HG02943 (cell line): Measurements from ENCODE around the gene HMGB1.

Experiments used
- ATAC-seq: cut with Tn5 transposase; IDR thresholded peaks from one replicate; pipeline ENCODE4 v1.9.1; 2021; ENCODE audit warnings: mild to moderate bottlenecking, low read depth, moderate library complexity; ENCODE audit not compliant: unreplicated experiment

HMGB1 gene

GRCh38 chr13:30435911-30436451, 29.8 kb downstream of the HMGB1 start:
- ATAC-seq: no peak

GRCh38 chr13:30431269-30431940, 34.3 kb downstream of the HMGB1 start:
- ATAC-seq: no peak

- ATAC-seq: no peak
These were observed 35.7 kb downstream of the HMGB1 start for GRCh38 chr13:30429721-30430694.

DNA sequence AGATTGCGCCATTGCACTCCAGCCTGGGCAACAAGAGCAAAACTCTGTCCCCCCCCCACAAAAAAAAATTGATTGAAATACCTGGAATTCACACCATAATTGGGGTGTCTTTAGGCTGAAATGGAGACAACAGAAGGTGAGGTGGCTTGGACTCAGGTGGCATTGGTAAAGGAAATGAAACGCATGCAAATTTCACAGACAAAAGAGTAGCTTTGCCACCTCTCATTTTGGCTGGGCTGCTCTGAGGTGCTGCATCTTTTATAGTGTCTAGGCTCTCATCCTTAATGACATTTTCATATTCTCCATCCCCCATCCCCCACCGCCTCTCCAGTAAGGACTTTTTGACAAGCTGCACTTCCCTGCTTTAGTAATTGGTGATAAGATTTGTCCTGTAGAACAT, 36.5 kb downstream of the HMGB1 start:
- no peak for ATAC-seq

DNA sequence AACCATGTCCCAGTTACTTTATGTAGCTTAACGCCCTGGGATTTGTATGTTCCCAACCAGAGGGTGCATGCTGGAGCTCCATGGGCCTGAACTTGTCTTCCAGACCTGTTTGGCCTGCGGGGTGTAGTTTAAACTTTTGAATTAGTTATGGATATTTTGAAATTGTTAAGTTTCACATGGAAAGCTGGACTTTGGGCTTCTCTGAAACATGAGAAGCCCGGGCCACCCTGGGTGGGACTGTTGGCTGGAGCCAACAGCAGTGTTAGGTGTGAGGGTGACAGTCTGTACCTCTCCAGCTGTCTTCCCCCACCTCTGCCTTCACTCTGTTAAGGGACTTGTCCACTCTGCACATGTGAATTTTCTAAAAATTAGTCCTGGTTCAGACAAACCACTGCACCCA, 41.8 kb downstream of the HMGB1 start:
- ATAC-seq: no peak

DNA sequence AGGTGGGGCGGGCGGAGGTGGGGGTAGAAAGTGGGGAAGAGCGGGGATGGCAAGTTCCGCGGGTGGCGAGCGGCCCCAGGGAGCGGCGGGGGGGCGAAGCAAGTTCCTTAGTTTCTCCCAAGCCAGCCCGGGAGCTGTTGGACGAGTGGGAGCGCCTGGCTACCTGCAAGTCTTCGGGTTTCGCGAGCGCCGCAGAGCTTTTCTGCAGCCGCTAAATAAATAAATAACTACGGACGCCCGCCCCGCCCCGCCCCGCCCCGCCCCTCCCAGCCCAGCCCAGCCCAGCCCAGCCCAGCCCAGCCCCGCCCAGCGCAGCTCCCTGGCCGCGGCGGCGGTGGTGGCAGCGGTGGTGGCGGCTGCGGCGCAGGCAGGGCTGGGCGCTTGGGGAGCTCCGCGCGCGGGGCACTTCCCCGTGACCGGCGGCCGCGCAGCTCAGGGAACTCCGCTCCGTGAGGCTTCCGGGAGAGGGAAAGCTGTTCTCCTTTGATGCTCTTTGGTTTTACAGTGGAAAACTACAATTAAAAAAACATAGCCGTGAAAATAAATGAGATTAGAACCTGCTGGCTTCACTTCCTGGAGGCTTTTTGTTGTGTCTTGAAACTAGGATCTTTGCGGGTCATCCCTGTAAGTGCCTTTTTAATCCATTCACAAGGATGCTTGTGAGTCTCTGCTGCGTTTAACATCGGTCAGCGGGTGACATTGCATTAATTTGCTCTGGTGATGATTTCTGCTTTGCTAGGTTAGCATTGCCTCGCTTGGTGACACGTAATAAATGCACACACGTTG, 43.5 kb downstream of the HMGB1 start, which contains the start of gene UBE2L5:
Gene UBE2L5, plus strand, starts transcription at position 440 of the 786 bp plus-strand sequence. CDS start 5,498 bp downstream, outside the sequence.
- ATAC-seq: peak; percentile 49

DNA sequence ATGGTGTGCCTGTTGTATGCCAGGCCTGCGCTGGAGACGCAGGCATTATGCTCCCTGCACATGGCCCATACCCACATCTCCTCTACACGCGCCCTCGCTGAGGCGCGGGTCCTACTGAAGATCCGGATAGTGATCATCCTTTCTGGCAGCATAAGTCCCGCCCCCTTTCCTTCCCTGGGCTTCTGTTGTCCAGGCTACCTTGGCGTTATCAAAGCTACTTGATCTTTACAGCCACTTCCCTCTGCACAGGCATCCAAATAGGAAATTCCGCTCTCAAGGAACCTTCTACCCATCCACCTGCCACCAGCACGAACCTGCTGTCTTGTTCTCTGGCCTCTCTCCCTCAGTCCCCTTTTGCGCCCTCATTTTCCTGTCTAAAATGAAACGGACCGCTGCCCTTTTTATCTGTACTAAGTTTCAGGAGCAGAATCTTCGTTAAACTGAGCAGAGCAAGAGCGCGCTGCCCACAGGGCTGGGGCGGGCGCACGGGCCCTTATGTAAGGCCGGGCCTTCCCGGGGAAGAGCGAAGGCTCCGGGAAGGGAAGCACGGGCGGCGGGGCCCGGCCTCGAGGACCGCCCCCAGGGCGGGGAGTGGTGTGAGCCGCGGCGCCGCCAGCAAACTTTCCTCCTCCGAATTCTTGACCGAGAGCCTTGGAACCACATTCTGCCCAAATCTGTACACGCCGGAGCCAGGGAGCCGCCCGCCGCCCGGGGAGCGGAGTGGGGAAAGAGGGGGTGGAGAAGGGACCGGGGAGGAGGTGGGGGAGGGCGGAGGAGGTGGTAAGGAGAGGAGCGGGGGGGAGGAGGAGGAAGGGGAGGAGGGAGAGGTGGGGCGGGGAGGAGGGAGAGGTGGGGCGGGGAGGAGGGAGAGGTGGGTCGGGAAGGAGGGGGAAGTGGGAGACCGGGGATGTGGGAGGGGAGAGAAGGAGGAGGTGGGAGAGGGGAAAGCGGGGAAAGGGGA, 44.4 kb downstream of the HMGB1 start:
- peak; percentile 49 for ATAC-seq

DNA sequence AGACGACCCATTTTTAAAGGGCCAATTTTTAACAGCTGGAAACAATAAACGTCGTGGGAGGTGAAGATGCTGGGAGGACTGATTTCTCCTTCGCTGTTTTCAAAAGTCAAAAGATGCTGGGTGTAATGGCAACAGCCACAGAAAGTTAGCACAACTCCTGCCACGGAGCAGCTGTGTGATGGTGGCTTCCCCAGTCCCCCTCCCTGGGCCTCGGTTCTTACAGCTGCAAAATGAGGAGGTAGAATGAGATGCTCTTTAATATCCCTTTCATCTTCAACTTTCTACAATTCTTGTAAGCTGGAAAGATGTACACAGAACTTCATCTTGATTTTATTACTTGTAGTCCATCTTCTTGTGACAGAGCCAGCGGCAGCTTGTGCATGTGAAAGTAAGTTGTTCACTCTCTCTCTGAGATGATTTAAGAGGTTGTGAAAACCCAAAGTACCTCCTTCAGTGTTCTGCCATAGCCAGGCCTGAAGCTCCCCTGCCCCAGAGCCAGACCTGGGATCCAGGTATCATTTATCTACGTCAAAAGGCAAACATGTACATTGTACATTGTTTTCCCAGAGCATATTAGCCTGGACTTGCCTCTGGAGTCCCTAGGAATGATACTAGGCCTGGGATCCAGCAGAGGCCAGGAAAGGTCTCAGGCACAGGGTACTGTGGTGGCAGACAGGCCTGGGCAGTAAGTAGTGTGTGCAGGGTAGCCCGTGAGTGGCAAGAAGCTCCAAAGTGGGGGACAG, 46.8 kb downstream of the HMGB1 start:
- ATAC-seq: no peak

DNA sequence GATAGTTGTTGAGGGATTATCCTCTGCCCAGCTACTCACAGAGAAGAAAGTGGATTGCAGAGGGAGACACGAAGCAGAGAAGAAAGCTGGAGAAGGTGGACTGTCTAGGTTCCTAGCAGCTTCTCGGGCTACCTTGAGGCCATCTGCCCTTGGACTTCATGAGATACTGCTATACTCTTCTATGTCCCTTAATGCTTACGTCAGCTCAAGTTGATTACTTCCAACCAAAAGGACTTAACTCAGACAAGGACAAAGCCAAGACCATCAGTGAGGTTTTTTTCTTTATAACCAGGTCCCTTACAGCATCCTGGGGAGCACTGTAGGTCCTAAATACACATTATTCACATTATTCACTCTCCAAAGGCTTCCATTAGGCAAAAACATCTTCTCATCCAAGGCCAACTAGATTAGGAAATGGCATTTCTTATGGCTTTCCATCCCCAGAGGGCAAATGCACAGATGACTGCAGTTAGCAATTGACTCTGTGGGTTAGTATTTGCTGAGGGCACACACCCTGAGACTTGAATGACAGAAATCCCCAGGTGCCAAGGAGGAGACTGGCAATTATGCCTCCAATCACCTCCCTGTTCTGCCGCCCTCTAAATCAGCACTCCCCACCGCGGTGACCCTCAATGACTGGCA, 47.5 kb downstream of the HMGB1 start:
- no peak for ATAC-seq

- ATAC-seq: no peak
These were observed 49.3 kb downstream of the HMGB1 start for GRCh38 chr13:30416471-30416870.

- peak; percentile 66 for ATAC-seq
These were observed 50.2 kb downstream of the HMGB1 start for GRCh38 chr13:30415430-30416030.

DNA sequence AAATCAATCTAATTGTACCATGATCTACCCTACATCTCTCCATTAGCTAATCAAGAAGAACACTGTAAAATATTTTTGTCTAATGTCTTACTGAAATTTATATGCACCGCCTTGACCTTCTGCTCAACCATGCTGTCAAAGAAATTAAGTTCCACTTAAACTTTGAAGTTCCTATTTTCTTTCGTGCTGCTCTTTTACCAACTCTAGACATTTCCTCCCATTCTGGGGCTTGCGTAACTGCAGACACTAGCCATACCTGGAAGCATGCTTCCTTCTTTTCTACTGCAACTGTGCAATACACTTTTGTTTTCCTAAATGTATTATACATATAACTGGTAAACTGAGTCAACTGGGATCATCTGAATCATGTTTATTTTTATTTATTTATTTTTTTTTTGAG, 51.9 kb downstream of the HMGB1 start:
- no peak for ATAC-seq

DNA sequence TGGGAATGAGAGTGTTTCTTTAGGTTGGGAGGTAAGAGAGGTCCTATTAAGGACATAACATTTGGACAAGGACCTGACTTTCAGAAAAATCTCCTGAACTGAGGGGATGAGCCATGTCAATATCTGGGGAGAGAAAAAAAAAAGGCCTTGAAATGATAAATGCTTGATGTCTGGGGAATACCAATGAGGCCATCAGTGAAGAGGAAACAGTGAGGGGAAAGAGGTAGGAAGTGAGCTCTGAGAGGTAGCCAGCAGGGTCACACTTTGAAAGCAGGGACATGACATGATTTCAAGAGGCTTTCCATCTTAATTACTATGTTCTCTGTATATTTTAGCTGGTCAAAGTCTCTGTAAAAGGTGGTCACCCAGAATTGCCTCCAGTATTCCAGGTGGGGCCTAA, 53.4 kb downstream of the HMGB1 start:
- ATAC-seq: no peak

GRCh38 chr13:30410705-30411125, 55.0 kb downstream of the HMGB1 start:
- ATAC-seq: no peak

DNA sequence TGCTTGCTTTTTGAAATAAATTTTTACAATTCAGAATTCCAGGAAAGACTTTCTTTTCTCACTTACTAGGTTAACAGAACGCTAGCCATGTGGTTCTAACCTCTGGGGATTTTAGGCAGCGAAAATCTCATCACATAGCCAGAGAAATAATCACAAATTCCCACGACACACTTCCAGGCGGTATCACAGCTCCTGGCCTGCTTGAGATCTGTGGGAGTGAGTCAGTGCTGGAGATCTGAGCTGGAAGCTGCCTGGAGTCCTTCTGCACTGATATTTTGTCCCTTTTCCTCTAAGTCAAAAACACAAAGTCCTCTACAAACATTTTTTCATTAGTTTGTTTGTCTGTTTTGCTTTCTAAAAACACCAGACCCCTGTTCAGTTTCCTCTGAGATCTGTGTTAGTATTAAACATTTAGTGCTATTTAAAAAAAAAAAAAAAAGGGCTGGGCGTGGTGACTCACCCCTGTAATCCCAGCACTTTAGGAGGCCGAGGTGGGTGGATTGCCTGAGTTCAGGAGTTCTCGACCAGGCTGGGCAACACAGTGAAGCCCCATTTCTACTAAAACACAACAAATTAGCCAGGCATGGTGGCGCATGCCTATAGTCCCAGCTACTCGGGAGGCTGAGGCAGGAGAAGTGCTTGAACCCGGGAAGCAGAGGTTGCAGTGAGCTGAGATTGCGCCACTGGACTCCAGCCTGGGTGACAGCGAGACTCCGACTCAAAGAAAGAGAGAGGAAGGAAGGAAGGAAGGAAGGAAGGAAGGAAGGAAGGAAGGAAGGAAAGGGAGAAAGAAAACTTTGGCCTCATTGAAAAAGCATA, 55.6 kb downstream of the HMGB1 start:
- no peak for ATAC-seq

GRCh38 chr13:30408319-30409101, 57.2 kb downstream of the HMGB1 start:
- peak; percentile 81 for ATAC-seq
